Right atrium auricular region (tissue), 2 donors: ENCODE results near the gene SFXN5. TPM values are rescaled to one million over a fixed set of nuclear protein-coding genes. Genes with fewer than 3 reads are reported as not detected.

ENCODE experiments used
- DNase-seq: peaks from one replicate; pipeline ENCODE4 v3.0.0-alpha.2; 2019; ENCODE audit warnings: low spot score
- H3K27ac ChIP-seq, 2 donors: fragments of 200-600 bp; sonication (generic); 1 replicate in 1 of 2; 2 replicates in 1 of 2; pipeline ENCODE4 v1.5.1; 2016 to 2019
- H3K27me3 ChIP-seq, 2 donors: fragments of 200-600 bp; sonication (generic); one replicate each; pipeline versions ENCODE4 v1.5.1 to v1.6.0; 2017 to 2019
- H3K36me3 ChIP-seq: fragments of 200-600 bp; sonication (generic); one replicate; pipeline ENCODE4 v1.5.1; 2016
- H3K4me1 ChIP-seq, 2 donors: fragments of 200-600 bp; sonication (generic); one replicate each; pipeline versions ENCODE4 v1.5.1 to v1.6.0; 2017 to 2019
- H3K4me3 ChIP-seq, 2 donors: fragments of 200-600 bp; sonication (generic); 1 replicate in 1 of 2; 2 replicates in 1 of 2; pipeline ENCODE4 v1.5.1; 2017 to 2019; ENCODE audit warnings: mild to moderate bottlenecking in 1 of 2, moderate library complexity in 1 of 2
- H3K9me3 ChIP-seq, 2 donors: fragments of 200-600 bp; sonication (generic); one replicate each; pipeline ENCODE4 v1.5.1; 2019
- total RNA-seq, 2 donors: library from RNA; depleted of rRNA; stranded (reverse); fragments of >200 nt; gene quantifications; one replicate each; pipeline ENCODE4 v1.1.0, GENCODE V29; 2016
- TF ChIP-seq, protein P1 (sequence below), 2 donors: fragments of 200-600 bp; sonication (generic); IDR thresholded peaks; one replicate each; pipeline ENCODE4 v1.5.1; 2019; ENCODE audit warnings: antibody characterized with exemption in 2 of 2

Gene SFXN5
- total RNA-seq, 2 donors from 2014 or later = 4.5 to 5.8 TPM

GRCh38 chr2:72954376-72955227 lies 116.9 kb downstream of the SFXN5 start:
- Histone ChIP-seq H3K4me1 (no peaks in the 10 kb centered on the region), H3K4me3 (no peak overlapping the region)

GRCh38 chr2:72953976-72954375 lies 117.5 kb downstream of the SFXN5 start:
- no peak overlapping the region for H3K4me3 ChIP-seq
- no peaks in the 10 kb centered on the region for H3K27me3 ChIP-seq
- no peak overlapping the region for H3K27ac ChIP-seq
- TF ChIP-seq, protein P1, sequence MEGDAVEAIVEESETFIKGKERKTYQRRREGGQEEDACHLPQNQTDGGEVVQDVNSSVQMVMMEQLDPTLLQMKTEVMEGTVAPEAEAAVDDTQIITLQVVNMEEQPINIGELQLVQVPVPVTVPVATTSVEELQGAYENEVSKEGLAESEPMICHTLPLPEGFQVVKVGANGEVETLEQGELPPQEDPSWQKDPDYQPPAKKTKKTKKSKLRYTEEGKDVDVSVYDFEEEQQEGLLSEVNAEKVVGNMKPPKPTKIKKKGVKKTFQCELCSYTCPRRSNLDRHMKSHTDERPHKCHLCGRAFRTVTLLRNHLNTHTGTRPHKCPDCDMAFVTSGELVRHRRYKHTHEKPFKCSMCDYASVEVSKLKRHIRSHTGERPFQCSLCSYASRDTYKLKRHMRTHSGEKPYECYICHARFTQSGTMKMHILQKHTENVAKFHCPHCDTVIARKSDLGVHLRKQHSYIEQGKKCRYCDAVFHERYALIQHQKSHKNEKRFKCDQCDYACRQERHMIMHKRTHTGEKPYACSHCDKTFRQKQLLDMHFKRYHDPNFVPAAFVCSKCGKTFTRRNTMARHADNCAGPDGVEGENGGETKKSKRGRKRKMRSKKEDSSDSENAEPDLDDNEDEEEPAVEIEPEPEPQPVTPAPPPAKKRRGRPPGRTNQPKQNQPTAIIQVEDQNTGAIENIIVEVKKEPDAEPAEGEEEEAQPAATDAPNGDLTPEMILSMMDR (IDR thresholded peaks at IDR 0.05) = no peak
- H3K9me3 ChIP-seq = no peaks in the 10 kb centered on the region
- H3K4me1 ChIP-seq = no peaks in the 10 kb centered on the region
- no peak for DNase-seq
- H3K36me3 ChIP-seq = no peaks in the 10 kb centered on the region

More at GRCh38 chr2:72954376-72955227, 116.9 kb downstream of the SFXN5 start:
- H3K27ac ChIP-seq = no peak overlapping the region
- H3K27me3 ChIP-seq = no peaks in the 10 kb centered on the region
- TF ChIP-seq, protein P1 (IDR thresholded peaks at IDR 0.05) = no peak
- no peak for DNase-seq
- no peaks in the 10 kb centered on the region for H3K36me3 ChIP-seq
- no peaks in the 10 kb centered on the region for H3K9me3 ChIP-seq

DNA sequence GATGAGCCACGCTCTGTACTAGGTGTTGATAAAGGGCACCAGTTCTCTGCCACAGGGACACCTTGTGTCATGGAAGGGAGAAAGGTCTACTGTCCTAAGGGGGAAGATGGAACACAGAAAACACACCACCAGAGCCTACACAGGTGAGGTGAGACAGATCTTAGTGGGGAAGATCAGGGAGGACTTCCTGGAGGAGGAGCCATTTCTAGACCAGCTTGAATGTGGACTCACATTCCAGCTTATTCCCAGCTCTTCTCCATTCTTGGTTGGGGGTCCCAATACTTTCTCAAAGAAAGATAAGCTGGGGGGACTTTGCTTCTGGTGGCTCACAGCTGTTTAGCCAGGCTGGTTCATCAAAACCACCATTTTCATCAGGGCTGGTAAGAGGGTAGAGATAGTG lies 118.0 kb downstream of the SFXN5 start:
- Histone ChIP-seq H3K4me1 (no peaks in the 10 kb centered on the region), H3K27ac (no peak overlapping the region), H3K27me3 (no peaks in the 10 kb centered on the region), H3K9me3 (no peaks in the 10 kb centered on the region), H3K36me3 (no peaks in the 10 kb centered on the region), H3K4me3 (no peak overlapping the region)
- no peak for DNase-seq
- TF ChIP-seq, protein P1 (IDR thresholded peaks at IDR 0.05) = no peak

- no peak overlapping the region for H3K27ac ChIP-seq
- H3K27me3 ChIP-seq = no peaks in the 10 kb centered on the region
- H3K4me3 ChIP-seq = no peak overlapping the region
- TF ChIP-seq, protein P1 (IDR thresholded peaks at IDR 0.05) = no peak
- no peaks in the 10 kb centered on the region for H3K4me1 ChIP-seq
- no peaks in the 10 kb centered on the region for H3K9me3 ChIP-seq
- DNase-seq = no peak
- no peaks in the 10 kb centered on the region for H3K36me3 ChIP-seq
These were observed 118.6 kb downstream of the SFXN5 start for GRCh38 chr2:72952961-72953360.

- H3K27ac ChIP-seq = no peak overlapping the region
These were observed 119.2 kb downstream of the SFXN5 start for GRCh38 chr2:72952110-72952823.

More at GRCh38 chr2:72952110-72952823, 119.2 kb downstream of the SFXN5 start:
- Histone ChIP-seq H3K27me3 (no peaks in the 10 kb centered on the region), H3K9me3 (no peaks in the 10 kb centered on the region), H3K4me3 (no peak overlapping the region), H3K36me3 (no peaks in the 10 kb centered on the region), H3K4me1 (no peaks in the 10 kb centered on the region)
- DNase-seq = no peak
- TF ChIP-seq, protein P1 (IDR thresholded peaks at IDR 0.05) = no peak
